Uterus (tissue), 4 donors: ENCODE results near the gene DCP1B. TPM values are rescaled to one million over a fixed set of nuclear protein-coding genes. Genes with fewer than 3 reads are reported as not detected.

Experiments
- DNase-seq, 2 donors: peaks; one replicate each; pipeline ENCODE4 v3.0.0-alpha.2; 2019 to 2020
- H3K27ac ChIP-seq, 2 donors: fragments of 200-600 bp; sonication (generic); 1 replicate in 1 of 2; 2 replicates in 1 of 2; pipeline ENCODE4 v1.5.1; 2016 to 2018
- H3K27me3 ChIP-seq, 2 donors: fragments of 200-600 bp; sonication (generic); one replicate each; pipeline ENCODE4 v1.5.1; 2018 to 2019; ENCODE audit warnings: control low read depth in 1 of 2
- H3K36me3 ChIP-seq, 2 donors: fragments of 200-600 bp; sonication (generic); one replicate each; pipeline ENCODE4 v1.5.1; 2019; ENCODE audit warnings: control low read depth in 1 of 2
- H3K4me1 ChIP-seq, 2 donors: fragments of 200-600 bp; sonication (generic); one replicate each; pipeline ENCODE4 v1.5.1; 2018 to 2019; ENCODE audit warnings: control low read depth in 1 of 2
- H3K4me3 ChIP-seq, 2 donors: fragments of 200-600 bp; sonication (generic); 1 replicate in 1 of 2; 2 replicates in 1 of 2; pipeline ENCODE4 v1.5.1; 2018 to 2019; ENCODE audit warnings: mild to moderate bottlenecking in 1 of 2
- H3K9me3 ChIP-seq, 2 donors: fragments of 200-600 bp; sonication (generic); one replicate each; pipeline ENCODE4 v1.5.1; 2019; ENCODE audit warnings: control low read depth in 1 of 2
- CTCF ChIP-seq, 4 experiments: fragments of 200-600 bp in 2 of 4; fragments of 450-650 bp in 2 of 4; sonication (generic) in 2 of 4; IDR thresholded peaks; one replicate each; pipeline ENCODE4 v1.5.1; 2016 to 2019; ENCODE audit warnings: antibody characterized with exemption in 4 of 4, mild to moderate bottlenecking in 2 of 4, moderate library complexity in 1 of 4
- POLR2A ChIP-seq, 2 donors: fragments of 450-650 bp; IDR thresholded peaks; one replicate each; pipeline ENCODE4 v1.6.1; 2016; ENCODE audit warnings: antibody characterized with exemption in 2 of 2, mild to moderate bottlenecking in 1 of 2, moderate library complexity in 1 of 2
- intact Hi-C: fragments of 100-400 bp; cut with DNase I; formaldehyde crosslinking; loops from one replicate; pipeline ENCODE4 v1.15.1; 2023; ENCODE audit warnings: low total_unique reads
- total RNA-seq, 4 donors: library from RNA; depleted of rRNA in 3 of 4; stranded (reverse); fragments of >200 nt in 3 of 4; gene quantifications; one replicate each; pipeline versions ENCODE4 v1.1.0 to v1.2.4, GENCODE V29; 2014 to 2023
- donor health status: DM: yes; HTN: yes; CAD: no.

DCP1B gene
- total RNA-seq, 4 donors from 2014 or later, result 13.6 to 34.4 (median 20.7) TPM

GRCh38 chr12:1927051-1927680 is 77.1 kb downstream of the DCP1B start:
- H3K36me3 ChIP-seq, result no peaks in the 10 kb centered on the region
- TF ChIP-seq POLR2A (IDR thresholded peaks at IDR 0.05), result no peak
- no peak for TF ChIP-seq CTCF (IDR thresholded peaks at IDR 0.05)
- H3K4me3 ChIP-seq, result no peak overlapping the region
- no peak for DNase-seq
- peaks cover 0 to 11% of the 10 kb centered on the region in 2 donors for H3K4me1 ChIP-seq
- H3K27me3 ChIP-seq, result no peaks in the 10 kb centered on the region
- no peak overlapping the region for H3K27ac ChIP-seq
- intact Hi-C loops, result no loop called here
- H3K9me3 ChIP-seq, result no peaks in the 10 kb centered on the region

GRCh38 chr12:1926251-1926657 is 78.0 kb downstream of the DCP1B start:
- peak in 1 of 2 donors; percentile 6 for DNase-seq
- Histone ChIP-seq H3K27me3 (no peaks in the 10 kb centered on the region), H3K9me3 (no peaks in the 10 kb centered on the region), H3K4me1 (peaks cover 0 to 11% of the 10 kb centered on the region in 2 donors), H3K4me3 (no peak overlapping the region), H3K27ac (no peak overlapping the region), H3K36me3 (no peaks in the 10 kb centered on the region)
- intact Hi-C loops, result no loop called here
- TF ChIP-seq POLR2A (IDR thresholded peaks at IDR 0.05) (no peak), CTCF (IDR thresholded peaks at IDR 0.05) (no peak)

GRCh38 chr12:1925684-1926006 is 78.6 kb downstream of the DCP1B start:
- intact Hi-C loops, result no loop called here

GRCh38 chr12:1924996-1925683 is 79.1 kb downstream of the DCP1B start:
- H3K27me3 ChIP-seq, result no peaks in the 10 kb centered on the region
- no peak overlapping the region for H3K4me3 ChIP-seq
- no peaks in the 10 kb centered on the region for H3K9me3 ChIP-seq
- peaks cover 0 to 11% of the 10 kb centered on the region in 2 donors for H3K4me1 ChIP-seq
- TF ChIP-seq CTCF (IDR thresholded peaks at IDR 0.05), result no peak
- TF ChIP-seq POLR2A (IDR thresholded peaks at IDR 0.05), result no peak
- H3K36me3 ChIP-seq, result no peaks in the 10 kb centered on the region
- intact Hi-C loops, result no loop called here
- H3K27ac ChIP-seq, result no peak overlapping the region
- peak; percentile 4 to 9 for DNase-seq

More at GRCh38 chr12:1925684-1926006, 78.6 kb downstream of the DCP1B start:
- Histone ChIP-seq H3K27ac (no peak overlapping the region), H3K4me1 (peaks cover 0 to 11% of the 10 kb centered on the region in 2 donors), H3K9me3 (no peaks in the 10 kb centered on the region), H3K4me3 (no peak overlapping the region), H3K36me3 (no peaks in the 10 kb centered on the region), H3K27me3 (no peaks in the 10 kb centered on the region)
- peak in 1 of 2 donors; percentile 7 for DNase-seq
- TF ChIP-seq CTCF (IDR thresholded peaks at IDR 0.05) (no peak), POLR2A (IDR thresholded peaks at IDR 0.05) (no peak)

GRCh38 chr12:1922985-1923384 is 81.3 kb downstream of the DCP1B start:
- Histone ChIP-seq H3K4me1 (peaks cover 0 to 11% of the 10 kb centered on the region in 2 donors), H3K36me3 (no peaks in the 10 kb centered on the region), H3K27me3 (no peaks in the 10 kb centered on the region), H3K4me3 (no peak overlapping the region), H3K9me3 (no peaks in the 10 kb centered on the region), H3K27ac (no peak overlapping the region)
- DNase-seq, result no peak
- intact Hi-C loops, result no loop called here
- TF ChIP-seq CTCF (IDR thresholded peaks at IDR 0.05), result no peak
- no peak for TF ChIP-seq POLR2A (IDR thresholded peaks at IDR 0.05)
